Activated CD8-positive, alpha-beta memory T cell treated with anti-CD3 and anti-CD28 coated beads for 4 hours (primary cell): ENCODE measurements around the gene HES7.

Source experiments
- DNase-seq, 2 donors: peaks; one replicate each; pipeline ENCODE4 v3.0.0-alpha.2; 2020; ENCODE audit warnings: low read depth in 2 of 2

HES7 gene

DNA sequence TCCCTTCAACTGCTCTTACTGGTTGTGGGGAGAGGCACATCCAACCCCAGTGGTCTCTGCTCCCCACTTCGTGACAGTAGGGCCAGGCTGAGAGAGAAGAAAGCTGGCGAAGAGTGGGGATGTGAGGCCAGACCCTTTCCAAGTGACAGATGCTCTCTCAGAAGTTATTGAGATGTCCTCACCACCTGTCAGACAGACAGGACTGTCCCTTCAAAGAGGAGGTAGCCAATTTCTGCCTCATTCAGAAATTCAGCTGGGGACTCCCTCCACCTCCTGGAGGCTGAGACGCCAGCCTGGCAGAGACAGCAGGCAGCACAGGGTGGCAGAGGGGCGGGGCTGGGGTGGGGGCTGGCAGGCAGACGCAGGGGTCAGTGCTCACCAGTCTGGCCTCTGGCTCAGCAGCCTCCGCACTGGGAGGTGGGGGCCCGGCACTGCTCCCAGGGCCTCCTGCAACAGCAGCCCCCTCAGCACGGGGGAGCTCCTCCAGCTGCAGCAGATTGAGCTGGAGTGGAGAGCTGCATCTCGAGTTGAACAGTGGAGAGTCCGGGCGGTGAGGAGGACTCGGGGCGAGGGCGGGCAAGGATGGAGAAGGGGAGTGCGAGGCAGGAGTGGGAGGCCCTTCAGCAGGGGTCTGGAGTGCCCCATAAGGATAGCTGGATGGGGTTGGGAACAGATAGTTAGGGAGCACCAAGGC lies 19.1 kb upstream of the HES7 start:
- DNase-seq, result no peak

DNA sequence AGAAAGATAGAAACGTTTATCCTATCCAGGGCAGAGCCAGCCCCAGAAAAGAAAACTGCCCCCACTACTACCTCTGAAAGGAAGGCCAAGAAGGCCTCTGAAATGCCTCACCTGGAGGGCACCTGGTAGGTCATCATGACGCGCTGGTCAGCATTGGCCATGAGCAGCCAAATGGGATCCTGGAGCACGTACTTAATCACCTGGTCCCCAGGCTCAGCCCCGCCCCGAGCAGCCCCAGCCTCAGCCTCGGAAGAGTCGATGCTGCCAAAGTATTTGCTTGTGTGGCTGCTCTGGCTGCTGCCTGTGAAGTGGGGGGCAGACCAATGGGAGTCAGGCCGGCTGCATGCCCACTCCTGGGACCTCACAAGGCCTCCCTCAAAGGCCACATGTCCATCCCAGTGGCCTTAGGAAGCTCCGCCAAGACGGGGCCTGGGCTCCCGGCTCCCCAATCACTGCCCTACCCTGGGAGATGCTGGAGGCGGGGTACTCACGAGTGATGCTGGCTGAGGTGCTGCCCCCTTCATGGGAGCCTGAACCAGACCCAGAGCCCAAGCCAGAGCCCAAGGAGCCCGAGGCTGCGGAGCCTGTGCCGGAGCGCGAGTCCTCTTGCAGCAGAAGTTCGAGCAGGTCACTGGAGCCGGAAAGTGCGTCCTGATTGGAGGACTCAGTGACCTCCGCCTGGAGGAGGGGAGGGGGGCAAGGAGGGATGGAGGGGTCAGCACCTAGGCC lies 18.4 kb upstream of the HES7 start:
- DNase-seq, result no peak

DNA sequence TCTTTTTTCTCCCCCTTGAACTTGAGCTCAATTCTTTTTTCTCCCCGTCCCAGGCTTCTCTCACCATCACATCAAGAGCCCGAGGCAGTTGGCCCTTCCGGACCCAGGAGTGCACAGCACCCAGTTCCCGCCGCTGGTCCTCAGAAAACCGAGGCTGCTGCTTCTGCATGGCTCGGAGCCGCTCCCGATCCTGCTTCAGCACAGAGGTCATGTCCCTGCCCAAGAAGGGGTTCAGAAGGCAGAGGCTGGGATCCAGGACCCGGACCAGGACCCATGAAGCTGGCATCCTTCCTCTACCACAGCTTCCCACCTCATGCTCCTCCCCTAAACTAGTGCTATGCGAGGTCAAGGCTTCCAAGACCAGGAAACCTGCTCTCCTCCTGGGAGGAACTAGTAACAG lies 17.8 kb upstream of the HES7 start:
- DNase-seq, result no peak

DNA sequence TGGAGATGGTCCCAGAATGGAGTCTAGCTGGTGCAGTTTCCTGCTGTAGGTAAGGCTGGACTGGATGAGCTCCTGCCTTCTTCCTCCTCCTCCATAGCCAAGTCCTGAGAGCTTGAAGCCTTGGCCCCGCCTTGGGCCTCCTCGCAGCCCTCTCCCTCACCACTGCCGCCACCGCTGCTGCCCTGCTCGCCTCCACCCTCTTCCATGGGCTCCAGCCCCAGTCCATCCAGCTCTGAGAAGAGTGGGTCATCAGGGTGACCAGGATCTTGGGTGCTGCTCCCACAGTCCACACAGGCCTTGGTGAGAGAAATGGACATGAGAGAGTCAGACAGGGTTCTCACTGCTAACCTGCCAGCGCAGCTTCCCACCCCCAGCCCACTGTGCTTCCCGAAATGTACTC lies 17.1 kb upstream of the HES7 start:
- DNase-seq, result no peak

DNA sequence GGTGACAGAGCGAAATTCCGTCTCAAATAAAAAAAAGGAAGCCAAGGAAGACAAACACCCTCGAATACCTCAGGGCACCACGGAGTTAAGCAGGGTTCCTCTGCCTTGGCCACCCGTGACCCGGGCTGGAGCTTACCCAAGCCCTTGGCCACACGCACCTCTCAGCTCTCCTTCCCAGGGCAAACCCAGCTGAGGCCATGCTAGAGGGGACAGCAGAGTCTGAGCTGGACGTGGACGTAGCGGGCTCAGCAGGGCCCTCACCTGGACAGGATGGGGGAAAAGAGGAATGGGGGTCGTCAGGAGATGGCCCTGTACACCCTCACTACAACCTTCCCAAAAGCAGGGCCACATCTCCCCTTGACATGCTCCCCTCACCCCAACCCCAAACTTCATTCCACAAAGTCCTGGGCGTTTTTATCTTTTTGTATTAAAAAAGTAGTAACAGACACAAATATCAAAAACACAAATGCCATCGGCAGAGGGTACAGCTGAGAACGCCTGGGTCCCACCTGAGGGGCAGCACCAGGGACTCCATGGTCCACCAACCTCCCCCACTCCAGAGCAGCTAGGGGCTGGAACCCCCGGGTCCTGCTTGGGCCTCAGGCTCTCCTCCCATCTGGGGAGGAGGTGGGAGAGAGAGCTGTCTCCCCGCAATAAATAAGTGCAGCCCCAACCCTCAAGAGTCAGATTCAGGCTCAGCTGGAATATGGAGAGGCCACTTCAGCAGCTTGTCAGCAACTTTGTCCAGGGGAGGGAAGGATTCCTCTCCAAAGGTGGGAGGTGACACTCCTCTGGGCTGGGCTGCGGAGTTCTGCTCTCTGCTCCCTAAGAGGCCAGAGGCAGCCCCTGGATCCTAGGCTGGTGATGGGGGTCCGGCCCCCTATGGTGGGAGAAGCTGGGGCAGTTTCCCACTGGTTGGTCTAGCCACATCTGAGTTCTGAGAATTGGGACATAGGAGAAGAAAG lies 16.4 kb upstream of the HES7 start:
- DNase-seq, result no peak

- DNase-seq, result peak; percentile 87 to 90
Measured at GRCh38 chr17:8138672-8139371, 14.9 kb upstream of the HES7 start.

- no peak for DNase-seq
Measured at GRCh38 chr17:8138374-8138671, 14.4 kb upstream of the HES7 start.

GRCh38 chr17:8137645-8138373 lies 13.9 kb upstream of the HES7 start:
- no peak for DNase-seq

GRCh38 chr17:8133941-8134340 lies 10.0 kb upstream of the HES7 start:
- no peak for DNase-seq

GRCh38 chr17:8133399-8133798 lies 9.5 kb upstream of the HES7 start:
- no peak for DNase-seq

DNA sequence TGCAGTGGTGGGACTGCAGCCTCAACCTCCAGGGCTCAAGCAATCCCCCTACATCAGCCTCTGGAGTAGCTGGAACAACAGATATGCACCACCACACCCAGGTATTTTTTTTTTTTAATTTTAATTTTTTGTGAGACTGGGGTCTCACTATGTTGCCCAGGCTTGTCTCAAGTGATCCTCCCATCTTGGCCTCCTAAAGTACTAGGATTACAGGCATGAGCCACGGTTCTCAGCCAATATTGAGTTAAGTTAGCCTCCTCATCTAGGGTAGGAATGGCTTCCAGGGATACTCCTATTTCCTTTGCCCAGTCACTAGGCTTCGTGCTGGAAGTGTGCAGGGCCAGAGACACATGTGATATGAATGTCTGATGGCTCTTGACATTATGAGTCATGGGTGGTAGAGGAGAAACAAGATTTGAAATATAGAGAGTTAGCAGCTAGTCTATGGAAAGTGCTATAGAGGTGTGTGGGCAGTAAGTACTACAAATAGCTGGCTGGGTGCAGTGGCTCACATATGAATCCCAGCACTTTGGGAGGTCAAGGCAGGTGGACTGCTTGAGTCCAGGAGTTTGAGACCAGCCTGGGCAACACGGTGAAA lies 8.0 kb upstream of the HES7 start:
- no peak for DNase-seq

GRCh38 chr17:8128125-8128784 lies 4.3 kb upstream of the HES7 start:
- no peak for DNase-seq

DNA sequence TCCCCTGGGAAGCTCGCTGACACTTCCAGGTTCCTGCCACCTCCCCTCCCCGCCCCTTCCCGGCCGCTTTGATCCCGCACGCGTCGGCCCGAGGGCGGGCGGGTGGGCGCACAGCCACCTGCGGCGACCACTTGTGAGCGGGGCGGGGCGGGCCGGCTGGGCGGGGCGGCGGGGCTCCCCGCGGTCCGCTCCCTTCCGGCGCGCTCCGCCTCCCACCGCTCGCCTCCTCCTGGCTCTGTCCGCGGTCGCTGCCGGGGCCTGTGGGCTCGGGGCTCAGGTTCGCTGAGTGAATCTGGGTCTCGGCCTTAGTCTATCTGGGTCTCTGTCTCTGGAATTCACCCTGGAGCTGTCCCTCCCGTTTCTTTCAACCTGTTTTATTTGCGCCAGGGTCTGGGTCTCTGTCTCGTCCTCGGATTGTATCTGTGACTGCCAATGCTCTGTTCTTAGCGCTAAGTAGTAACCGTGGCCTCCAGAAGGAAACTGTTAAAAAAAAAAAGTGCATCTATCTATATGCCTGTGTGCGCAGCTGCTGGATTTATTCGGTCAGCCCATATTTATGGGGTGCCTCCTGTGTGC lies 2.7 kb upstream of the HES7 start:
- DNase-seq, result no peak

- no peak for DNase-seq
Measured at GRCh38 chr17:8125947-8126490, 2.1 kb upstream of the HES7 start.

- DNase-seq, result peak; percentile 77 to 86
Measured at GRCh38 chr17:8125154-8125946, 1.4 kb upstream of the HES7 start.

DNA sequence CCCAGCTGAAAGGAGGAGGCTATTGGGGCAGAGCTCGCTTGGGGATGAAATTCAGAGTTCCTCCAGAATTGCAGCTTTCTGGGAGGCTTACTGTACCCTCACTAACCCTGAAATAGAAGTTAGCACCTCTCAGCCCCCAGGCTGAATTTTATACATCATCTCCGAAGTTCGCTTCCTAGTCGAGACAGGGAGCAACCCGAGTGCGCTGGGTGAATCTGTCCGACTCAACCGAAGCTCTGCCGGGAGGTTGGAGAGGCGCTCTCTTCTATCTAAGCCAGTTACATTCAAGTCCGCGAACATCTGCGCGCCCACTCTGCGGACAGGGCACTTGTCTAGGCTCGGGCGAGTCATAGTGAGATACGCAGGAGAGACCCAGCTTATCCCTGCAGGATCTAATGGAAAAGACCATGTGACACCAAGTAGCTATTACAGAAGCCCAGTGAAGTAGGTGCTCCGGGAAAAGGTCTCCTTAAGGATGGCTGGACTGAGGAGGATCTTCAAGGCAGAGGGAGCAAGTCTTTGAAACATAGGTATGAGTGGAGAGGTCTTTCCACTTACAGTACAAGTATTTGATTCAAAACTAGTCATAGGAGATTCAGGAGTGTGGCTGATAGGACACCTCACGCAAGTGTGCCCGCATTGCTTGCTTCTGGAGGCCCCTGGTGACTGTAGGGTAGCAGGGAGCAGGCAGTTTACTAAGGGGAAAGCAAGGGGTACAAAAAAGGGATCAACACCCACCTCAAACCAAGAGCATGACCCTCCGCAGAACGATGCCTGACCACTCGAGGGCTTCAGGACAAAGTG lies 646 bp upstream of the HES7 start:
- DNase-seq, result no peak

DNA sequence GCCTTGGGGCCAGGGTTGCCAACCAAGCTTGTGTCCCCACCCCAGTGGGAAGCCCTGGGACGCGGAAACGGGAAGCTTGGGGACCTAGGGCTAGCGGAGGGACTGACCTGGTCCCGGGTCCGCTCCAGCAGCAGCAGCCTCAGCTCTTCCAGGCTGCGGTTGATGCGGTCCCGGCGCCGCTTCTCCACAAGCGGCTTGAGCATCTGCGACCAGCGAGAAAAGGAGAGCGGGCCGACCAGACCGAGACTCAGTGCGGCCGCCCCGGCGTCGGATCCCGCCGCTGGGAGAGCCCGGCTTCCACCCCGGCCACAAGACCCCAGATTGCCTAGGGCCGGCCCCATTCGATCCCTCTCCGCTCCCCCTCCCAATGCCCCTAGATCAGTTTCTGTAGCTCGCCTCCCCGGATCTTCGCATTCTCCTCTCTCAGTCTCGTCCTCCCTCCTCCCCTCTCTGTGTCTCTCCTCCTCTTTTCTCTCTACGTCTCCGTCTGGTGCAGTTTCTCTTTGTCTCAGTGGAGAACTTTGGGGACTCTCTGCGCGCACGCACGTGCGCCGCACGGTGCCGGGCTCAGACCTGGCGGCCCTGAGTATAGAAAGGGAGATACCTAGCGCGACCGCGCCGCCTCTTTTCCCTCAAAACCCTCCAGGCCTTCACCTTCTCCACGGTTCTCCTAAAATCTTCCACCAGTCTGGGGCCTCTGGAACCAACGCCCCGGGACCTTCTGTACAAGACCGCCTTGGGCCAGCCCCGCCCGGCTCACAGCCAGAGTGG lies 797 bp downstream of the HES7 start:
- DNase-seq, result no peak
